Right lobe of liver (tissue), 6 donors: Measurements from ENCODE around the gene IL3. TPM values are rescaled to one million over a fixed set of nuclear protein-coding genes. Genes with fewer than 3 reads are reported as not detected.

Experiments
- ATAC-seq, 4 donors: fragments of 200-7000 bp; cut with Tn5 transposase; one replicate each; pipeline ENCODE4 v1.9.1; 2020; ENCODE audit warnings: mild to moderate bottlenecking in 4 of 4, moderate library complexity in 4 of 4
- DNase-seq, 3 donors: peaks; one replicate each; pipeline ENCODE4 v3.0.0-alpha.2; 2020
- H3K27ac ChIP-seq, 3 donors: fragments of 200-600 bp; one replicate each; pipeline ENCODE4 v1.8.0; 2022
- H3K27me3 ChIP-seq, 2 donors: fragments of 200-600 bp; one replicate each; pipeline ENCODE4 v1.8.0; 2022
- H3K36me3 ChIP-seq, 4 donors: fragments of 200-600 bp; sonication (generic) in 1 of 4; one replicate each; pipeline versions ENCODE4 v1.5.1 to v1.8.0; 2017 to 2022; ENCODE audit warnings: control low read depth in 1 of 4
- H3K4me1 ChIP-seq, 4 donors: fragments of 200-600 bp; sonication (generic) in 1 of 4; one replicate each; pipeline versions ENCODE4 v1.5.1 to v1.8.0; 2017 to 2022; ENCODE audit warnings: control low read depth in 1 of 4
- H3K4me3 ChIP-seq, 3 donors: fragments of 200-600 bp; one replicate each; pipeline ENCODE4 v1.8.0; 2022
- H3K9me3 ChIP-seq, 4 donors: fragments of 200-600 bp; sonication (generic) in 1 of 4; one replicate each; pipeline versions ENCODE4 v1.5.1 to v1.8.0; 2017 to 2022; ENCODE audit warnings: control low read depth in 1 of 4
- POLR2A ChIP-seq: fragments of 450-650 bp; IDR thresholded peaks from one replicate; pipeline ENCODE4 v1.6.1; 2017; ENCODE audit warnings: antibody characterized with exemption, mild to moderate bottlenecking
- WGBS: methylation state at CpG from one replicate; pipeline ENCODE4 v1.1.6; 2018; ENCODE audit warnings: low coverage, low lambda C conversion rate; ENCODE audit not compliant: insufficient coverage; ENCODE audit errors: missing lambda C conversion rate; 5-methylcytosine and 5-hydroxymethylcytosine counted together
- intact Hi-C, 2 donors: fragments of 100-400 bp; cut with DNase I; formaldehyde crosslinking; loops; one replicate each; pipeline versions ENCODE4 v1.11.2 to v1.14.1; 2022
- total RNA-seq, 6 experiments: library from RNA; depleted of rRNA in 2 of 6; stranded (reverse); fragments of >200 nt in 2 of 6; fragmentation: NEBNext Ultra II Directional in 3 of 6; extraction: Animal tissue kit (Norgen Biotek cat#: 25700) in 3 of 6; gene quantifications; one replicate each; pipeline versions ENCODE4 v1.1.0 to v1.2.4, GENCODE V29; 2016 to 2023
- TF ChIP-seq, protein P1 (sequence below), 4 donors: fragments of 200-600 bp in 3 of 4; fragments of 450-650 bp in 1 of 4; IDR thresholded peaks; one replicate each; pipeline versions ENCODE4 v1.5.1 to v1.8.0; 2016 to 2022; ENCODE audit warnings: antibody characterized with exemption in 4 of 4, mild to moderate bottlenecking in 2 of 4
- donor health status: DM: no; HTN: yes; CAD: no.
- donor health status: DM: no; HTN: no; CAD: no.
- donor health status: DM: no; HTN: no; CAD: no.
- donor health status: DM: no; HTN: yes; CAD: no.
- donor health status: DM: no; HTN: yes; CAD: no.

Gene IL3
- total RNA-seq, 6 experiments from 2014 or later = not detected

DNA sequence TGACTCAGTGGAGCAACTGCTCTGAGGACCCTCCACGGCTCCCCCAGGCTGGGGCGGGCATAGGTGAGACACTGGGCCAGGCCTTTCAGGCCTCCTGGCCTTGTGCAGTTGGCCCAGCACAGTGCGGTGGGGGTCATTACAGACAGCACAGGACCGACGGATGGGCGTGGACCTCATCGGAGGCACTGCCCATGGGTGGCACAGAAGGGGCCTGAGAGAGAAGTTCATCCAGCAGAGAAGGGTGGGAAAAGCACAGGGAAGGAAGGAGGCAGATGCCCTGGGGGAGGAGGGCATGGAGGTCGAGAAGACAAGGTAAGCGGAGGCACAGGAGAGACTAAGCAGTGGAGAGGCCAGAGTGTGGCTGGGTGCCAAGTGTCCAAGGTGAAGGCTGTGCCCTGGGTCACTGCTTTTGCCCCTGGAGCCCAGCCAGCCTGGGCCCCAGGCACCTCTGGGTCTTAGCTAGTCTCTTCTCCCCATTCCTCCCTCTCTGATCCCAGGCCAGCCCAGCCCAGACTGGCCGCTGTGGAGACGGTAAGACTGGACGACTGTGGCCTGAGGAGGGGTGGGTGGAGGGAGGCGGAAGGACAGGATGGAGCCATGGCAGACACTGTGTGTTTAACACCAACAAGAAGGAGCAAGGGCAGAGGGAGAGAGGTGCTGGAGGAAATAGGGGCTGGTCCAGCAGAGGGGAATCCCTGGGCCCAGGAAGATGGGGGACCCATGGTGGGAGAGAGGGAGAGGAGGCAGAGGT is 5.7 kb downstream of the IL3 start:
- no peaks in the 10 kb centered on the region for H3K9me3 ChIP-seq
- no peak for TF ChIP-seq POLR2A
- TF ChIP-seq, protein P1, sequence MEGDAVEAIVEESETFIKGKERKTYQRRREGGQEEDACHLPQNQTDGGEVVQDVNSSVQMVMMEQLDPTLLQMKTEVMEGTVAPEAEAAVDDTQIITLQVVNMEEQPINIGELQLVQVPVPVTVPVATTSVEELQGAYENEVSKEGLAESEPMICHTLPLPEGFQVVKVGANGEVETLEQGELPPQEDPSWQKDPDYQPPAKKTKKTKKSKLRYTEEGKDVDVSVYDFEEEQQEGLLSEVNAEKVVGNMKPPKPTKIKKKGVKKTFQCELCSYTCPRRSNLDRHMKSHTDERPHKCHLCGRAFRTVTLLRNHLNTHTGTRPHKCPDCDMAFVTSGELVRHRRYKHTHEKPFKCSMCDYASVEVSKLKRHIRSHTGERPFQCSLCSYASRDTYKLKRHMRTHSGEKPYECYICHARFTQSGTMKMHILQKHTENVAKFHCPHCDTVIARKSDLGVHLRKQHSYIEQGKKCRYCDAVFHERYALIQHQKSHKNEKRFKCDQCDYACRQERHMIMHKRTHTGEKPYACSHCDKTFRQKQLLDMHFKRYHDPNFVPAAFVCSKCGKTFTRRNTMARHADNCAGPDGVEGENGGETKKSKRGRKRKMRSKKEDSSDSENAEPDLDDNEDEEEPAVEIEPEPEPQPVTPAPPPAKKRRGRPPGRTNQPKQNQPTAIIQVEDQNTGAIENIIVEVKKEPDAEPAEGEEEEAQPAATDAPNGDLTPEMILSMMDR (IDR thresholded peaks at IDR 0.05) = no peak
- 93% methylated on average over 8 of the region's 13 CpGs for WGBS
- no peak overlapping the region for H3K27ac ChIP-seq
- no peak for ATAC-seq
- H3K36me3 ChIP-seq = no peaks in the 10 kb centered on the region
- no peak for DNase-seq
- H3K4me1 ChIP-seq = no peaks in the 10 kb centered on the region
- no peak overlapping the region for H3K4me3 ChIP-seq
- no peaks in the 10 kb centered on the region for H3K27me3 ChIP-seq
- intact Hi-C loops = no loop called here

- ATAC-seq = no peak
- no peak overlapping the region for H3K4me3 ChIP-seq
- no peaks in the 10 kb centered on the region for H3K36me3 ChIP-seq
- TF ChIP-seq, protein P1 (IDR thresholded peaks at IDR 0.05) = no peak
- no peak for TF ChIP-seq POLR2A
- WGBS = 86% methylated on average over 1 of the region's 4 CpGs
- no peak overlapping the region for H3K27ac ChIP-seq
- no peaks in the 10 kb centered on the region for H3K9me3 ChIP-seq
- H3K4me1 ChIP-seq = no peaks in the 10 kb centered on the region
- no peak for DNase-seq
- H3K27me3 ChIP-seq = no peaks in the 10 kb centered on the region
- intact Hi-C loops = no loop called here
Observed at GRCh38 chr5:132066871-132067270, 6.4 kb downstream of the IL3 start.

DNA sequence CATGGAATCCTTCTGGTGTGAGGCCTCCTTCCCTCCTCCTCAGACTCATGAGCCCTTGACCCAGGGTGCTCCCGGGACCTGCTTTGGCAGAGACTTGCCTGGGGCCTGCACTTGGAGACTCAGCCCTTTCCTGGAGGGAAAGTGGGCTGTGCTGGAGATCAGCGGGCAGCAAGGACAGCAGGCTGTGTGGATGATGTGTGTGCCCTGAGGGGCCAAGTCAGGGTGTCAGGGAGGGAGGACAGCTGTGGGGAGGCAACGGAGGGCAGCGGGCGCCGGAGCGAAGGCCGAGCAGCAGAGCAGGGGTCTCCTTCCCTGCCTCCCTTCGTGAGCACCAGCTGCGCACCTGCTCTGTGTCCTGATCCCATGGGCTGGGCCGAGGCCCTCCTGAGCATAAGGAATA is 7.0 kb downstream of the IL3 start:
- ATAC-seq = no peak
- no peaks in the 10 kb centered on the region for H3K27me3 ChIP-seq
- H3K27ac ChIP-seq = no peak overlapping the region
- WGBS = no CpG with 5 or more reads among the region's 11 CpGs
- DNase-seq = no peak
- TF ChIP-seq, protein P1 (IDR thresholded peaks at IDR 0.05) = no peak
- no peak for TF ChIP-seq POLR2A
- intact Hi-C loops = no loop called here
- H3K9me3 ChIP-seq = no peaks in the 10 kb centered on the region
- no peaks in the 10 kb centered on the region for H3K36me3 ChIP-seq
- H3K4me1 ChIP-seq = no peaks in the 10 kb centered on the region
- no peak overlapping the region for H3K4me3 ChIP-seq

DNA sequence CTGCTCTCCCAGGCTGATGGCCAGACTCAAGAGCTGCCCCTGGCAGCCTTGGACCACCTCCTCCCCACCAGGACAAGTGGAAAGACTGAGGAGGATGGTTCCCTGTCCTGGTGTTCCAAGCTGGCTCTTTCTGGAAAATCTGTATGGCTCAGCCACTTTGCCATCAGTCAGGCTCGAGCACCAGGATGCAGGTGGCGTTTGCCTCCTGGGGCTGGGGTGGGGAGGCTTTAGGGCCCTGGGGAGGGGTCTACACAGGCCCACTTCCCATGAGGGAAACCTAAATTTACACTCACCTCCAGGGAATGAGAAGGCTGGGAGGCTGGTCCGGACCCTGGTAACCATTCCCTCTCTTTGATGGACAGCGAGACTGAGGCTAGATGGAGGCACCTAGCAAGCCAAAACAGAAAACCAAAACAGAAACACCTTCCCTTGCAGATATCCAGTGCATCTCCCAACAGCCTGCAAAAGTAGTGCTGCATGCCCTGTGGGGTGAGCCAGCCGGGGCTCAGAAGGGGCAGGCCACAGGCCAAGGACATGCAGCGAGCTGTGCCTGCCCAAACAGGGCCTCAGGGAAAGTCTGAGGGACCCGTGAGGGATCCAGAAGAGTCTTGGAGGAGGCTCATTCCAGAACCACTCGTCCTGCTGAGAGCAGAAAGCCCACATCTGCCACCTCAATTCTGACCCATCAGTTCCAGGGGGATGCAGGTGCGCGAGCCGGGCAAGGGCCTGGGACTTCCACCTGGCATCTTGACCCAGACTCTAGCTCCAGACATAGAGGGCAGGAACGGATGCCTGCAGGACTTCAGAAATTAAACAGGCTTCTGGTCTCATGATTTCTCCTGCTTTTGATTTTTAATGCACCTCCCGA is 7.7 kb downstream of the IL3 start:
- no peak overlapping the region for H3K27ac ChIP-seq
- no peaks in the 10 kb centered on the region for H3K27me3 ChIP-seq
- H3K36me3 ChIP-seq = no peaks in the 10 kb centered on the region
- no peaks in the 10 kb centered on the region for H3K9me3 ChIP-seq
- intact Hi-C loops = no loop called here
- no peak for ATAC-seq
- DNase-seq = no peak
- no peak overlapping the region for H3K4me3 ChIP-seq
- no peaks in the 10 kb centered on the region for H3K4me1 ChIP-seq
- TF ChIP-seq POLR2A = no peak
- TF ChIP-seq, protein P1 (IDR thresholded peaks at IDR 0.05) = no peak
- WGBS = 92% methylated on average over 2 of the region's 13 CpGs
